Heart left ventricle (tissue), 16 donors: ENCODE data around the gene STAM. TPM values are rescaled to one million over a fixed set of nuclear protein-coding genes. Genes with fewer than 3 reads are reported as not detected.

Source experiments
- ATAC-seq, 4 donors: fragments of 200-7000 bp; cut with Tn5 transposase; one replicate each; pipeline ENCODE4 v1.9.1; 2020 to 2022; ENCODE audit warnings: moderate library complexity in 4 of 4, mild to moderate bottlenecking in 3 of 4, moderate number of reproducible peaks in 1 of 4
- DNase-seq, 5 donors: peaks; one replicate each; pipeline ENCODE4 v3.0.0-alpha.2; 2020
- H3K27ac ChIP-seq, 12 donors: fragments of 200-600 bp; sonication (generic) in 4 of 12; one replicate each; pipeline versions ENCODE4 v1.5.0 to v1.8.0; 2016 to 2022; ENCODE audit warnings: mild to moderate bottlenecking in 2 of 12
- H3K27me3 ChIP-seq, 9 donors: fragments of 200-600 bp; sonication (generic) in 2 of 9; one replicate each; pipeline versions ENCODE4 v1.5.1 to v1.8.0; 2016 to 2022; ENCODE audit warnings: mild to moderate bottlenecking in 3 of 9
- H3K36me3 ChIP-seq, 9 donors: fragments of 200-600 bp; sonication (generic) in 2 of 9; one replicate each; pipeline versions ENCODE4 v1.5.0 to v1.8.0; 2018 to 2022; ENCODE audit warnings: mild to moderate bottlenecking in 2 of 9
- H3K4me1 ChIP-seq, 12 donors: fragments of 200-600 bp; sonication (generic) in 4 of 12; one replicate each; pipeline versions ENCODE4 v1.5.0 to v1.8.0; 2016 to 2022; ENCODE audit warnings: mild to moderate bottlenecking in 3 of 12
- H3K4me3 ChIP-seq, 12 donors: fragments of 200-600 bp; sonication (generic) in 4 of 12; one replicate each; pipeline versions ENCODE4 v1.5.0 to v1.8.0; 2017 to 2022; ENCODE audit warnings: mild to moderate bottlenecking in 9 of 12, moderate library complexity in 4 of 12
- H3K9me3 ChIP-seq, 12 donors: fragments of 200-600 bp; sonication (generic) in 4 of 12; one replicate each; pipeline versions ENCODE4 v1.5.0 to v1.8.0; 2016 to 2022; ENCODE audit warnings: mild to moderate bottlenecking in 1 of 12
- CTCF ChIP-seq, 12 donors: fragments of 200-600 bp; sonication (generic) in 4 of 12; IDR thresholded peaks; one replicate each; pipeline versions ENCODE4 v1.5.0 to v1.8.0; 2018 to 2022; ENCODE audit warnings: antibody characterized with exemption in 12 of 12, mild to moderate bottlenecking in 5 of 12
- POLR2A ChIP-seq, 2 donors: fragments of 450-650 bp; IDR thresholded peaks; one replicate each; pipeline ENCODE4 v1.6.1; 2017; ENCODE audit warnings: antibody characterized with exemption in 2 of 2, mild to moderate bottlenecking in 2 of 2, moderate library complexity in 2 of 2
- WGBS, 4 donors: extraction: QIAGEN DNeasy Blood & Tissue Kit in 2 of 4; methylation state at CpG; one replicate each; pipeline versions ENCODE4 v1.1.5 to v1.1.7; 2013 to 2018; 5-methylcytosine and 5-hydroxymethylcytosine counted together
- intact Hi-C, 10 donors: fragments of 100-400 bp; cut with DNase I; formaldehyde crosslinking; loops; one replicate each; pipeline versions ENCODE4 v1.11.1 to v1.14.2; 2022
- polyA plus RNA-seq, 2 donors: library from polyadenylated mRNA; stranded (reverse); fragments of 200-250 nt; gene quantifications; one replicate each; pipeline ENCODE4 v1.2.3, GENCODE V29; 2013
- total RNA-seq, 9 donors: library from RNA; depleted of rRNA in 2 of 9; stranded (reverse); fragments of >200 nt in 2 of 9; fragmentation: NEBNext Ultra II Directional in 3 of 9; extraction: Animal tissue kit (Norgen Biotek cat#: 25700) in 3 of 9; gene quantifications; one replicate each; pipeline versions ENCODE4 v1.1.0 to v1.2.4, GENCODE V29; 2016 to 2023
- donor health status: ischemic (EF 13 %, LVEDD 7.1; RV severe dilation, severe dysfunction).
- donor health status: healthy with polysubstance abuse.
- donor health status: DM: no; HTN: yes; CAD: no.
- donor health status: DM: no; HTN: no; CAD: no.
- donor health status: ischemic (EF 25% LVEDD 6.9; RV normal size, moderate dysfunction).
- donor health status: ischemic (EF 25% LVEDD 5.7; RV mildly dilated, moderate dysfunction).
- donor health status: healthy.
- donor health status: DM: yes; HTN: yes; CAD: no.
- donor health status: ischemic (EF 35%, LVEDD 5.7; RV mildly dilated, moderate dysfunction).
- donor health status: nonischemic (EF 11% LVEDD 7.7; RV severe dilation, severe dysfunction).
- donor health status: DM: yes; HTN: yes; CAD: no.
- donor health status: PGD.
- donor health status: ischemic (EF 29% LVEDD 5.4; RV normal size, mild dysfunction).
- donor health status: nonischemic (EF 23%, LVEDD 6.1; RV moderate dilation, normal function).

The STAM gene
- total and polyA plus RNA-seq, 11 donors: 10.9 to 40.0 (median 31.8) TPM

- H3K4me1 ChIP-seq: peaks cover 0 to 10% (median 2%) of the 10 kb centered on the region in 12 donors
- intact Hi-C loops: loop anchor here in 2 of 10 donors (2.0 to 10.0 kb wide), 2 partner anchors 113 to 485 kb away; partner anchors contain the start of gene HACD1 (in 1 of the 2)
- no peak overlapping the region for H3K4me3 ChIP-seq
- no peaks in the 10 kb centered on the region for H3K27me3 ChIP-seq
- no peaks in the 10 kb centered on the region for H3K36me3 ChIP-seq
- 89 to 93% (median 92%) methylated on average over 6 of the region's 6 CpGs for WGBS, 4 donors
- no peaks in the 10 kb centered on the region for H3K9me3 ChIP-seq
- H3K27ac ChIP-seq: peak overlapping the region in 4 of 12 donors; percentile 28 to 77 (median 74)
- ATAC-seq: no peak
- TF ChIP-seq CTCF (IDR thresholded peaks at IDR 0.05) (no peak), POLR2A (IDR thresholded peaks at IDR 0.05) (no peak)
- no peak for DNase-seq
Measured at GRCh38 chr10:17729630-17730029, 85.7 kb downstream of the STAM start.

GRCh38 chr10:17730667-17731066 is 86.7 kb downstream of the STAM start:
- Histone ChIP-seq H3K4me1 (peaks cover 0 to 19% (median 8%) of the 10 kb centered on the region in 12 donors), H3K27ac (peak overlapping the region in 7 of 12 donors; percentile 28 to 77 (median 72)), H3K27me3 (no peaks in the 10 kb centered on the region), H3K9me3 (no peaks in the 10 kb centered on the region), H3K36me3 (no peaks in the 10 kb centered on the region), H3K4me3 (no peak overlapping the region)
- no peak for TF ChIP-seq CTCF (IDR thresholded peaks at IDR 0.05)
- no peak for TF ChIP-seq POLR2A (IDR thresholded peaks at IDR 0.05)
- WGBS, 4 donors: 63 to 80% (median 68%) methylated on average over 8 of the region's 8 CpGs
- DNase-seq: peak in 4 of 5 donors; percentile 31 to 59 (median 50)
- ATAC-seq: peak; percentile 70 to 91 (median 86)
- intact Hi-C loops: loop anchor here in 2 of 10 donors (2.0 to 10.0 kb wide), 2 partner anchors 114 to 484 kb away; partner anchors contain the start of gene HACD1 (in 1 of the 2)

GRCh38 chr10:17731331-17732020 is 87.5 kb downstream of the STAM start:
- Histone ChIP-seq H3K27ac (peak overlapping the region in 8 of 12 donors; percentile 16 to 77 (median 72)), H3K4me1 (peaks cover 0 to 20% (median 8%) of the 10 kb centered on the region in 12 donors), H3K36me3 (no peaks in the 10 kb centered on the region), H3K27me3 (no peaks in the 10 kb centered on the region), H3K9me3 (no peaks in the 10 kb centered on the region), H3K4me3 (no peak overlapping the region)
- ATAC-seq (no peak), DNase-seq (no peak)
- 71 to 81% (median 72%) methylated on average over 4 of the region's 4 CpGs for WGBS, 4 donors
- TF ChIP-seq POLR2A (IDR thresholded peaks at IDR 0.05): no peak
- TF ChIP-seq CTCF (IDR thresholded peaks at IDR 0.05): no peak
- intact Hi-C loops: loop anchor here in 2 of 10 donors (2.0 to 10.0 kb wide), 2 partner anchors 115 to 483 kb away; partner anchors contain the start of gene HACD1 (in 1 of the 2)

GRCh38 chr10:17733620-17734019 is 89.7 kb downstream of the STAM start:
- no peak overlapping the region for H3K4me3 ChIP-seq
- H3K4me1 ChIP-seq: peaks cover 0 to 35% (median 14%) of the 10 kb centered on the region in 12 donors
- no peaks in the 10 kb centered on the region for H3K9me3 ChIP-seq
- ATAC-seq: no peak
- H3K27me3 ChIP-seq: no peaks in the 10 kb centered on the region
- intact Hi-C loops: loop anchor here in 1 of 10 donors (2.0 to 10.0 kb wide), 2 partner anchors 117 to 481 kb away; partner anchors contain the start of gene HACD1
- no peak for DNase-seq
- no peak overlapping the region for H3K27ac ChIP-seq
- 92 to 98% (median 96%) methylated on average over 6 of the region's 6 CpGs for WGBS, 4 donors
- no peak for TF ChIP-seq POLR2A (IDR thresholded peaks at IDR 0.05)
- no peak for TF ChIP-seq CTCF (IDR thresholded peaks at IDR 0.05)
- H3K36me3 ChIP-seq: no peaks in the 10 kb centered on the region
